SK-N-SH (cell line): ENCODE results near the gene CCND3. TPM values are rescaled to one million over a fixed set of nuclear protein-coding genes. Genes with fewer than 3 reads are reported as not detected.

Source experiments
- CTCF ChIA-PET: fragments of 300-600, 350-600 bp; formaldehyde crosslinking; extraction: SDS; loops from one replicate; lab custom pipeline; 2021; lab: Yijun Ruan, JAX
- POLR2A ChIA-PET: fragments of 350-600 bp; sonication (Branson Sonifier 250); formaldehyde crosslinking; extraction: SDS; loops from one replicate; lab custom pipeline; 2020; ENCODE audit warnings: antibody characterized with exemption, inconsistent platforms; lab: Yijun Ruan, JAX
- DNase-seq: peaks from one replicate; pipeline ENCODE4 v3.0.0; 2012
- H2AFZ ChIP-seq: fragments of 200-600 bp; sonication (generic); 2 replicates; pipeline ENCODE4 v1.8.1; 2016; ENCODE audit warnings: antibody characterized with exemption, mild to moderate bottlenecking, low read depth
- H3F3A ChIP-seq: fragments of 200-600 bp; sonication (generic); replicated peaks from 2 replicates; pipeline ENCODE3; 2016; ENCODE audit warnings: antibody characterized with exemption, mild to moderate bottlenecking; ENCODE audit not compliant: insufficient read depth
- H3K27ac ChIP-seq, 2 experiments: fragments of 200-500 bp in 1 of 2; fragments of 200-600 bp in 1 of 2; sonication (Bioruptor generic) in 1 of 2; sonication (generic), shearing (Covaris generic) in 1 of 2; 2 replicates each; pipeline versions ENCODE4 v1.5.1 to v1.6.1; 2014 to 2016; ENCODE audit warnings: low read depth in 2 of 2, inconsistent platforms in 1 of 2, low read length in 1 of 2, mild to moderate bottlenecking in 1 of 2, mixed read lengths in 1 of 2
- H3K27me3 ChIP-seq: fragments of 200-600 bp; sonication (generic), shearing (Covaris generic); 2 replicates; pipeline ENCODE4 v1.6.1; 2016; ENCODE audit warnings: mixed run types; ENCODE audit not compliant: insufficient read depth
- H3K36me3 ChIP-seq, 2 experiments: fragments of 200-500 bp in 1 of 2; fragments of 200-600 bp in 1 of 2; sonication (Bioruptor generic) in 1 of 2; sonication (generic) in 1 of 2; replicated peaks in 1 of 2; 2 replicates each; pipeline versions ENCODE3 to v1.5.1; 2014 to 2016; ENCODE audit warnings: low read length in 1 of 2, mild to moderate bottlenecking in 1 of 2; ENCODE audit not compliant: insufficient read depth in 2 of 2, control insufficient read depth in 1 of 2
- H3K4me1 ChIP-seq, 2 experiments: fragments of 200-500 bp in 1 of 2; fragments of 200-600 bp in 1 of 2; sonication (Bioruptor generic) in 1 of 2; sonication (generic), shearing (Covaris generic) in 1 of 2; 2 replicates each; pipeline versions ENCODE4 v1.5.1 to v1.6.1; 2014 to 2016; ENCODE audit warnings: low read depth in 1 of 2, low read length in 1 of 2, mixed run types in 1 of 2; ENCODE audit not compliant: insufficient read depth in 2 of 2, control insufficient read depth in 1 of 2
- H3K4me2 ChIP-seq: fragments of 200-600 bp; sonication (generic), shearing (Covaris generic); 2 replicates; pipeline ENCODE4 v1.6.1; 2017; ENCODE audit warnings: mixed run types
- H3K4me3 ChIP-seq, 2 experiments: fragments of 200-500 bp in 1 of 2; fragments of 200-600 bp in 1 of 2; sonication (Bioruptor generic) in 1 of 2; sonication (generic), shearing (Covaris generic) in 1 of 2; 2 replicates each; pipeline versions ENCODE4 v1.5.1 to v1.8.1; 2014 to 2016; ENCODE audit warnings: low read depth in 2 of 2, inconsistent platforms in 1 of 2, low read length in 1 of 2, mild to moderate bottlenecking in 1 of 2, mixed read lengths in 1 of 2, moderate library complexity in 1 of 2
- H3K79me2 ChIP-seq: fragments of 200-600 bp; sonication (generic); 2 replicates; pipeline ENCODE4 v1.8.1; 2017; ENCODE audit warnings: mild to moderate bottlenecking; ENCODE audit not compliant: insufficient read depth
- H3K9ac ChIP-seq: fragments of 200-600 bp; sonication (generic); 2 replicates; pipeline ENCODE4 v1.6.1; 2017; ENCODE audit warnings: mixed run types
- H3K9me2 ChIP-seq: fragments of 200-600 bp; sonication (generic); 2 replicates; pipeline ENCODE4 v1.6.1; 2017; ENCODE audit warnings: mixed run types
- H3K9me3 ChIP-seq: fragments of 200-600 bp; sonication (generic); 2 replicates; pipeline ENCODE4 v1.6.1; 2017; ENCODE audit warnings: mixed run types, mild to moderate bottlenecking, moderate library complexity
- H4K20me1 ChIP-seq: fragments of 200-600 bp; sonication (generic); 2 replicates; pipeline ENCODE4 v1.6.1; 2017; ENCODE audit warnings: mild to moderate bottlenecking, mixed run types; ENCODE audit not compliant: insufficient read depth
- CTCF ChIP-seq: fragments of 200-600 bp; sonication (generic); IDR thresholded peaks from 2 replicates; pipeline ENCODE4 v1.6.1; 2017; ENCODE audit warnings: antibody characterized with exemption, mild to moderate bottlenecking, moderate library complexity
- ELF1 ChIP-seq: IDR thresholded peaks from 2 replicates; pipeline ENCODE4 v1.4.0; 2012
- FOSL2 ChIP-seq: IDR thresholded peaks from 2 replicates; pipeline ENCODE4 v1.4.0; 2012; ENCODE audit warnings: low read depth, mild to moderate bottlenecking, moderate library complexity, borderline replicate concordance
- FOXM1 ChIP-seq: IDR thresholded peaks from 2 replicates; pipeline ENCODE4 v1.4.0; 2012; ENCODE audit warnings: low read depth, mild to moderate bottlenecking
- GABPA ChIP-seq: IDR thresholded peaks from 2 replicates; pipeline ENCODE4 v1.4.0; 2012; ENCODE audit warnings: low read depth, mild to moderate bottlenecking
- MAX ChIP-seq: IDR thresholded peaks from 2 replicates; pipeline ENCODE4 v1.4.0; 2012; ENCODE audit warnings: low read depth
- PBX3 ChIP-seq: IDR thresholded peaks from 2 replicates; pipeline ENCODE4; 2012
- RCOR1 ChIP-seq: fragments of 150-350 bp; IDR thresholded peaks from 2 replicates; pipeline ENCODE4 v1.6.1; 2017; ENCODE audit warnings: antibody characterized with exemption, low read length
- RXRA ChIP-seq: IDR thresholded peaks from 2 replicates; pipeline ENCODE4 v1.4.0; 2012; ENCODE audit warnings: low read depth, mild to moderate bottlenecking, borderline replicate concordance
- SIN3A ChIP-seq: IDR thresholded peaks from 2 replicates; pipeline ENCODE4 v1.6.1; 2012; ENCODE audit warnings: low read depth, mild to moderate bottlenecking, low read length, moderate library complexity, borderline replicate concordance
- TCF12 ChIP-seq: IDR thresholded peaks from 2 replicates; pipeline ENCODE4 v1.4.0; 2012
- TEAD4 ChIP-seq: IDR thresholded peaks from 2 replicates; pipeline ENCODE4 v1.4.0; 2012; ENCODE audit warnings: mild to moderate bottlenecking, borderline replicate concordance; ENCODE audit not compliant: insufficient read depth
- USF2 ChIP-seq: fragments of 150-350 bp; IDR thresholded peaks from 2 replicates; pipeline ENCODE4 v1.6.1; 2017; ENCODE audit warnings: antibody characterized with exemption, low read length, low read depth, borderline replicate concordance
- YY1 ChIP-seq: IDR thresholded peaks from 2 replicates; pipeline ENCODE4 v1.4.0; 2012; ENCODE audit warnings: low read depth, mild to moderate bottlenecking
- ZBTB33 ChIP-seq: IDR thresholded peaks from 2 replicates; pipeline ENCODE4 v1.4.0; 2012; ENCODE audit warnings: low read depth, borderline replicate concordance
- WGBS: methylation state at CpG from one replicate; pipeline ENCODE4 v1.1.6; 2017; ENCODE audit warnings: low lambda C conversion rate; 5-methylcytosine and 5-hydroxymethylcytosine counted together
- polyA plus RNA-seq, 3 experiments: library from polyadenylated mRNA; depleted of rRNA; stranded (reverse); fragments of >200 nt; gene quantifications; 2 replicates each; pipeline ENCODE4 v1.2.3, GENCODE V29; 2012

The CCND3 gene
- polyA plus RNA-seq, 1 of the 3 experiments (the other 2 are of a cell fraction), result 26.6 TPM

GRCh38 chr6:41947581-41948220, 6.1 kb upstream of the CCND3 start:
- Histone ChIP-seq H3K9me2 (no peaks in the 10 kb centered on the region), H2AFZ (no peak overlapping the region), H3K4me3 (no peak overlapping the region), H3K27ac (no peak overlapping the region), H3K27me3 (no peaks in the 10 kb centered on the region), H4K20me1 (no peaks in the 10 kb centered on the region), H3F3A (peaks cover 11% of the 10 kb centered on the region), H3K4me2 (no peak overlapping the region), H3K79me2 (no peaks in the 10 kb centered on the region), H3K36me3 (no peaks in the 10 kb centered on the region)
- no peak for DNase-seq
- POLR2A ChIA-PET, result no interaction called here
- WGBS, result 84% methylated on average over 10 of the region's 10 CpGs
- TF ChIP-seq ZBTB33 (no peak), SIN3A (no peak), TEAD4 (no peak), RCOR1 (no peak), FOXM1 (no peak), PBX3 (no peak), YY1 (no peak), USF2 (no peak), MAX (no peak), FOSL2 (no peak), CTCF (no peak), ELF1 (no peak), RXRA (no peak), GABPA (no peak), TCF12 (no peak)
- TF ChIP-seq, all 33 proteins: peak for 0
- Histone ChIP-seq H3K9me3 (no peaks in the 10 kb centered on the region), H3K4me1 (no peaks in the 10 kb centered on the region), H3K9ac (no peak overlapping the region)
- CTCF ChIA-PET, result interaction anchor here (0.7 to 1.7 kb wide), 2 partner anchors 160 to 849 kb away, joined by 3 to 4 read pairs; partner anchors contain the start of gene TOMM6
